Measurements from ENCODE around the gene GPANK1.

DNA sequence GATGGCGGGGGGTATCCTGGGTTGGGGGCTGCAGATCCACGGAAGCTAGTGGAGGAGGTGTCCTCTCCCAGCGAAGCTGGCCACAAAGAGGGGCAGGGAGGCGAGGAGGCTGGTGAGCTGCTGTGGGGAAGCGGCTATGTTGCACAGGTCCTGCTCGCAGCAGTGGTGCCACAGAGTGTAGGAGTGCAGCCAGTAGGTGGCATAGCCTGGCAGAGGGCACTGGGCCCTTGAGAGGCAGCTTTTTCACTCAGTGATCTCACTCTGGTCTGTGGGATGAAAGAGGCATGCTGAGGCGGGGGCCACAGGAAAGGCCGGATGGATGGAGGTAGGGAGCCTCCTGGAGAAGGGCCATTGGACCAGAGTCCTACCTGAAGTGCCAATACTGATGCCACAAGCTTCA is 47.5 kb upstream of the GPANK1 start:
- TF ChIP-seq POLR2AphosphoS5 (IDR thresholded peaks at IDR 0.05), result no peak
- TF ChIP-seq, protein P1, sequence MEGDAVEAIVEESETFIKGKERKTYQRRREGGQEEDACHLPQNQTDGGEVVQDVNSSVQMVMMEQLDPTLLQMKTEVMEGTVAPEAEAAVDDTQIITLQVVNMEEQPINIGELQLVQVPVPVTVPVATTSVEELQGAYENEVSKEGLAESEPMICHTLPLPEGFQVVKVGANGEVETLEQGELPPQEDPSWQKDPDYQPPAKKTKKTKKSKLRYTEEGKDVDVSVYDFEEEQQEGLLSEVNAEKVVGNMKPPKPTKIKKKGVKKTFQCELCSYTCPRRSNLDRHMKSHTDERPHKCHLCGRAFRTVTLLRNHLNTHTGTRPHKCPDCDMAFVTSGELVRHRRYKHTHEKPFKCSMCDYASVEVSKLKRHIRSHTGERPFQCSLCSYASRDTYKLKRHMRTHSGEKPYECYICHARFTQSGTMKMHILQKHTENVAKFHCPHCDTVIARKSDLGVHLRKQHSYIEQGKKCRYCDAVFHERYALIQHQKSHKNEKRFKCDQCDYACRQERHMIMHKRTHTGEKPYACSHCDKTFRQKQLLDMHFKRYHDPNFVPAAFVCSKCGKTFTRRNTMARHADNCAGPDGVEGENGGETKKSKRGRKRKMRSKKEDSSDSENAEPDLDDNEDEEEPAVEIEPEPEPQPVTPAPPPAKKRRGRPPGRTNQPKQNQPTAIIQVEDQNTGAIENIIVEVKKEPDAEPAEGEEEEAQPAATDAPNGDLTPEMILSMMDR (IDR thresholded peaks at IDR 0.05), result peak in 1 of 6 experiments; percentile 25
- no peak for TF ChIP-seq POLR2A (IDR thresholded peaks at IDR 0.05)

All from upper lobe of left lung (tissue), 4 donors.